Mucosa of descending colon (tissue), 3 donors: Measurements from ENCODE around the gene CYP27B1. TPM values are rescaled to one million over a fixed set of nuclear protein-coding genes. Genes with fewer than 3 reads are reported as not detected.

Experiments used
- ATAC-seq: fragments of 200-7000 bp; cut with Tn5 transposase; one replicate; pipeline ENCODE4 v1.9.1; 2020; ENCODE audit warnings: mild to moderate bottlenecking, moderate library complexity
- DNase-seq, 3 donors: peaks; one replicate each; pipeline ENCODE4 v3.0.0-alpha.2; 2020
- H3K36me3 ChIP-seq: fragments of 200-600 bp; one replicate; pipeline ENCODE4 v1.8.0; 2021; ENCODE audit warnings: low read depth, mild to moderate bottlenecking
- H3K4me1 ChIP-seq: fragments of 200-600 bp; one replicate; pipeline ENCODE4 v1.8.0; 2021; ENCODE audit warnings: low read depth, mild to moderate bottlenecking
- H3K4me3 ChIP-seq: fragments of 200-600 bp; one replicate; pipeline ENCODE4 v1.8.0; 2021; ENCODE audit warnings: mild to moderate bottlenecking
- H3K9me3 ChIP-seq: fragments of 200-600 bp; one replicate; pipeline ENCODE4 v1.8.0; 2021; ENCODE audit warnings: mild to moderate bottlenecking
- CTCF ChIP-seq: fragments of 200-600 bp; IDR thresholded peaks from one replicate; pipeline ENCODE4 v1.8.0; 2022; ENCODE audit warnings: antibody characterized with exemption, mild to moderate bottlenecking
- intact Hi-C, 2 donors: fragments of 100-400 bp; cut with DNase I in 1 of 2; cut with micrococcal nuclease in 1 of 2; formaldehyde crosslinking; loops; one replicate each; pipeline versions ENCODE4 v1.11.0 to v1.11.1; 2022; cut with DNase I, micrococcal nuclease
- total RNA-seq, 3 donors: library from RNA; stranded (reverse); fragmentation: NEBNext Ultra II Directional in 2 of 3; extraction: Animal tissue kit (Norgen Biotek cat#: 25700) in 2 of 3; gene quantifications; one replicate each; pipeline versions ENCODE4 v1.2.1 to v1.2.4, GENCODE V29; 2021 to 2023
- donor health status: DM: no; HTN: no; CAD: no; lungs with moderate emphysema.
- donor health status: DM: no; HTN: no; CAD: no.
- donor health status: DM: no; HTN: yes; CAD: no.

The CYP27B1 gene
- total RNA-seq, 3 donors from 2014 or later: 1.2 to 2.1 (median 1.4) TPM

GRCh38 chr12:57726884-57727757 lies 39.8 kb downstream of the CYP27B1 start:
- ATAC-seq: peak; percentile 39

GRCh38 chr12:57726151-57726883 lies 40.6 kb downstream of the CYP27B1 start:
- peaks cover 3% of the 10 kb centered on the region for H3K4me1 ChIP-seq
- TF ChIP-seq CTCF: peak; percentile 68
- no peaks in the 10 kb centered on the region for H3K9me3 ChIP-seq
- peak; percentile 87 to 88 (median 88) for DNase-seq
- no peaks in the 10 kb centered on the region for H3K36me3 ChIP-seq
- peak; percentile 90 for ATAC-seq
- peak overlapping the region; percentile 26 for H3K4me3 ChIP-seq
- intact Hi-C loops: no loop called here

More at GRCh38 chr12:57726884-57727757, 39.8 kb downstream of the CYP27B1 start:
- DNase-seq: peak in 2 of 3 donors; percentile 32 to 52
- no peak for TF ChIP-seq CTCF
- no peaks in the 10 kb centered on the region for H3K9me3 ChIP-seq
- H3K4me3 ChIP-seq: peak overlapping the region; percentile 26
- intact Hi-C loops: no loop called here
- H3K36me3 ChIP-seq: no peaks in the 10 kb centered on the region
- peaks cover 3% of the 10 kb centered on the region for H3K4me1 ChIP-seq

- ATAC-seq: no peak
- H3K4me1 ChIP-seq: peaks cover 3% of the 10 kb centered on the region
- no peaks in the 10 kb centered on the region for H3K9me3 ChIP-seq
- H3K36me3 ChIP-seq: no peaks in the 10 kb centered on the region
- DNase-seq: no peak
- intact Hi-C loops: no loop called here
- no peak for TF ChIP-seq CTCF
- no peak overlapping the region for H3K4me3 ChIP-seq
Measured at GRCh38 chr12:57725851-57726150, 41.1 kb downstream of the CYP27B1 start.

GRCh38 chr12:57724936-57725740 lies 41.7 kb downstream of the CYP27B1 start:
- Histone ChIP-seq H3K4me3 (no peak overlapping the region), H3K36me3 (no peaks in the 10 kb centered on the region), H3K9me3 (no peaks in the 10 kb centered on the region), H3K4me1 (peaks cover 3% of the 10 kb centered on the region)
- TF ChIP-seq CTCF: no peak
- intact Hi-C loops: no loop called here
- no peak for ATAC-seq
- DNase-seq: peak in 1 of 3 donors; percentile 33
